ENCODE measurements around the gene ANO10. TPM values are rescaled to one million over a fixed set of nuclear protein-coding genes. Genes with fewer than 3 reads are reported as not detected.

ANO10 gene
- polyA plus RNA-seq, 3 donors: 11.2 to 24.8 (median 21.6) TPM

DNA sequence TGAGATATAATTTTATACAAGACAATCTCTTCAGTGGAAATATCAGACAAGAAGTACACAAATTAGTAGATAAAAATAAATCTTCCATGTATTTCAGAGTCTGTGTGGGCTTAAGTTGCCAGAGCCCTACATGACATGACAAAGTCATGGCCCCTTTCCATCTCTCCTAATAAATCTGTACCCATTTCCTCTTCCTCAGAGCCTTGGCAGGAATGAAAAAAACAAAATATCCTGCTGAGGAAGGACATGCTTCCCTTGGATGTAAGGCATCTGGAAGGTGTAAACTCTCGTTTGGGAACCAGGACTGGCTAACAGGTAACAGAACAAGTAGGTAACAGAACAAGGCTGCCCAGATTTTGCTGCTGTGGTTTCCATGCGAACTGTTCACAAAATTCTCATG lies 187.4 kb downstream of the ANO10 start:
- DNase-seq: no peak
- Mint-ChIP-seq H3K27me3 (ENCODE audit: low read depth in 3 of 3) (peaks cover 0 to 2% (median 0%) of the 10 kb centered on the region in 3 donors), H3K4me1 (no peaks in the 10 kb centered on the region), H3K27ac (no peak overlapping the region), H3K36me3 (peaks cover 25 to 26% of the 10 kb centered on the region in 2 donors), H3K9me3 (peaks cover 0 to 7% (median 4%) of the 10 kb centered on the region in 7 donors), H3K4me3 (no peak overlapping the region)
- WGBS (ENCODE audit: insufficient coverage): 80% methylated on average over 1 of the region's 2 CpGs
- Histone ChIP-seq H3K4me1 (ENCODE audit: control insufficient read depth in 1 of 2, insufficient read depth in 2 of 2, low read length in 2 of 2) (no peaks in the 10 kb centered on the region), H3K27ac (ENCODE audit: low read depth in 1 of 2, low read length in 2 of 2) (no peak overlapping the region), H3K36me3 (replicated peaks in 1 of 2; ENCODE audit: control insufficient read depth in 1 of 2, insufficient read depth in 2 of 2, low read length in 2 of 2) (peaks cover 6 to 16% of the 10 kb centered on the region in 2 donors), H3K9ac (ENCODE audit: insufficient read depth, low read length, poor library complexity, severe bottlenecking) (no peak overlapping the region), H3K79me2 (ENCODE audit: insufficient read depth, low read length) (no peaks in the 10 kb centered on the region), H2AFZ (ENCODE audit: insufficient read depth, low read depth, low read length, poor library complexity, severe bottlenecking) (no peak overlapping the region), H3K4me2 (replicated peaks; ENCODE audit: extremely low read depth, low read length, poor library complexity, severe bottlenecking) (no peak overlapping the region), H3K9me3 (replicated peaks in 1 of 2; ENCODE audit: control insufficient read depth in 1 of 2, insufficient read depth in 1 of 2, low read length in 2 of 2) (peaks cover 0 to 5% of the 10 kb centered on the region in 2 donors), H3K27me3 (ENCODE audit: control insufficient read depth in 2 of 2, insufficient read depth in 2 of 2, low read length in 2 of 2) (no peaks in the 10 kb centered on the region), H3K4me3 (replicated peaks in 1 of 3; ENCODE audit: low read depth in 2 of 3, low read length in 3 of 3) (no peak overlapping the region), H4K20me1 (ENCODE audit: insufficient read depth, low read length) (no peaks in the 10 kb centered on the region)
- TF ChIP-seq, protein P1, sequence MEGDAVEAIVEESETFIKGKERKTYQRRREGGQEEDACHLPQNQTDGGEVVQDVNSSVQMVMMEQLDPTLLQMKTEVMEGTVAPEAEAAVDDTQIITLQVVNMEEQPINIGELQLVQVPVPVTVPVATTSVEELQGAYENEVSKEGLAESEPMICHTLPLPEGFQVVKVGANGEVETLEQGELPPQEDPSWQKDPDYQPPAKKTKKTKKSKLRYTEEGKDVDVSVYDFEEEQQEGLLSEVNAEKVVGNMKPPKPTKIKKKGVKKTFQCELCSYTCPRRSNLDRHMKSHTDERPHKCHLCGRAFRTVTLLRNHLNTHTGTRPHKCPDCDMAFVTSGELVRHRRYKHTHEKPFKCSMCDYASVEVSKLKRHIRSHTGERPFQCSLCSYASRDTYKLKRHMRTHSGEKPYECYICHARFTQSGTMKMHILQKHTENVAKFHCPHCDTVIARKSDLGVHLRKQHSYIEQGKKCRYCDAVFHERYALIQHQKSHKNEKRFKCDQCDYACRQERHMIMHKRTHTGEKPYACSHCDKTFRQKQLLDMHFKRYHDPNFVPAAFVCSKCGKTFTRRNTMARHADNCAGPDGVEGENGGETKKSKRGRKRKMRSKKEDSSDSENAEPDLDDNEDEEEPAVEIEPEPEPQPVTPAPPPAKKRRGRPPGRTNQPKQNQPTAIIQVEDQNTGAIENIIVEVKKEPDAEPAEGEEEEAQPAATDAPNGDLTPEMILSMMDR (IDR thresholded peaks at IDR 0.05): no peak
- intact Hi-C loops (cut with micrococcal nuclease): no loop called here

DNA sequence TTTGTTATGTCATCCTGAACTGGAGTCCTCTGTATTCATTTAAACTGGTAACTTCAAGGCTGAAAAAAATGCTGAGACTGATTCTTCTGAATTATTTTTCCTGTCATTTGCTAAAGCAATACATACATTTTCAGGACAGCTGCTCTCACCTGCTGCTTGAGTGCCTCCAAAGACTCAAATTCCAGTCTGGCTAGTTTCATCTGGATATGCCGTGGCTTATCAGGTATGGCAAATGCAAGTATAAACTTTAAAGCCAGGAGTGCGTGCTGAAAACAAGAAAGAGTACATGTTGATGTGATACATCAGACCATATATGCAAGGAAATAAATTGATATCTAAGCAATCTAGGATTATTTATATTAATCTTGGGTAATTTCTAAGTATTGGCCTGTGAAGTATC lies 189.3 kb downstream of the ANO10 start:
- Histone ChIP-seq H3K4me3 (replicated peaks in 1 of 3; ENCODE audit: low read depth in 2 of 3, low read length in 3 of 3) (no peak overlapping the region), H3K36me3 (replicated peaks in 1 of 2; ENCODE audit: control insufficient read depth in 1 of 2, insufficient read depth in 2 of 2, low read length in 2 of 2) (peaks cover 6 to 20% of the 10 kb centered on the region in 2 donors), H3K79me2 (ENCODE audit: insufficient read depth, low read length) (no peaks in the 10 kb centered on the region), H3K9ac (ENCODE audit: insufficient read depth, low read length, poor library complexity, severe bottlenecking) (no peak overlapping the region), H3K27me3 (ENCODE audit: control insufficient read depth in 2 of 2, insufficient read depth in 2 of 2, low read length in 2 of 2) (no peaks in the 10 kb centered on the region), H3K27ac (ENCODE audit: low read depth in 1 of 2, low read length in 2 of 2) (no peak overlapping the region), H2AFZ (ENCODE audit: insufficient read depth, low read depth, low read length, poor library complexity, severe bottlenecking) (no peak overlapping the region), H3K9me3 (replicated peaks in 1 of 2; ENCODE audit: control insufficient read depth in 1 of 2, insufficient read depth in 1 of 2, low read length in 2 of 2) (no peaks in the 10 kb centered on the region), H3K4me2 (replicated peaks; ENCODE audit: extremely low read depth, low read length, poor library complexity, severe bottlenecking) (no peak overlapping the region), H4K20me1 (ENCODE audit: insufficient read depth, low read length) (no peaks in the 10 kb centered on the region), H3K4me1 (ENCODE audit: control insufficient read depth in 1 of 2, insufficient read depth in 2 of 2, low read length in 2 of 2) (no peaks in the 10 kb centered on the region)
- Mint-ChIP-seq H3K27ac (no peak overlapping the region), H3K9me3 (peaks cover 0 to 2% (median 0%) of the 10 kb centered on the region in 7 donors), H3K27me3 (ENCODE audit: low read depth in 3 of 3) (peaks cover 0 to 2% (median 0%) of the 10 kb centered on the region in 3 donors), H3K4me3 (no peak overlapping the region), H3K36me3 (peaks cover 21 to 25% of the 10 kb centered on the region in 2 donors), H3K4me1 (no peaks in the 10 kb centered on the region)
- no peak for DNase-seq
- intact Hi-C loops (cut with micrococcal nuclease): no loop called here
- TF ChIP-seq, protein P1 (IDR thresholded peaks at IDR 0.05): no peak
- no CpG with 5 or more reads among the region's 2 CpGs for WGBS (ENCODE audit: insufficient coverage)
